Measurements from ENCODE around the gene SMAD4. TPM values are rescaled to one million over a fixed set of nuclear protein-coding genes. Genes with fewer than 3 reads are reported as not detected.

The SMAD4 gene
- total RNA-seq, 1 experiment from 2014 or later: 61.3 TPM

DNA sequence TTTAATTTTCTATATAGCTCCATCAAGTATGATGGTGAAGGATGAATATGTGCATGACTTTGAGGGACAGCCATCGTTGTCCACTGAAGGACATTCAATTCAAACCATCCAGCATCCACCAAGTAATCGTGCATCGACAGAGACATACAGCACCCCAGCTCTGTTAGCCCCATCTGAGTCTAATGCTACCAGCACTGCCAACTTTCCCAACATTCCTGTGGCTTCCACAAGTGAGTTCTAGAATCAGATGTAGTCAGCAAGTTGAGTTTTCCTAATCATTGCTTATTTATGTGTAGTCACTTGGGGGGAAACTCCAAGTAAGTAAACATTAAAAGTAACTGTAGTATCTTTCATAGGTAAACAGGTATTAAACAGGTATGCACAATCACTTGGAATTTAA lies 24.8 kb downstream of the SMAD4 start:
- Histone ChIP-seq H3K27ac (ENCODE audit: low read length) (no peak overlapping the region), H3K36me3 (ENCODE audit: control insufficient read depth, insufficient read depth, low read length) (peaks cover 2% of the 10 kb centered on the region), H3K27me3 (ENCODE audit: control insufficient read depth, insufficient read depth, low read length) (no peaks in the 10 kb centered on the region), H3K4me1 (ENCODE audit: control insufficient read depth, insufficient read depth, low read length) (no peaks in the 10 kb centered on the region), H3K9me3 (ENCODE audit: control insufficient read depth, insufficient read depth, low read depth, low read length) (no peaks in the 10 kb centered on the region), H3K4me3 (ENCODE audit: low read depth in 2 of 2, low read length in 2 of 2) (no peak overlapping the region)
- DNase-seq (ENCODE audit: low read depth, low spot score): no peak
- TF ChIP-seq TCF7L2 (IDR thresholded peaks at IDR 0.05; ENCODE audit: low read depth, low read length) (no peak), SIN3A (IDR thresholded peaks at IDR 0.05; ENCODE audit: borderline replicate concordance, insufficient read depth, low read depth, low read length) (no peak), POLR2AphosphoS5 (IDR thresholded peaks at IDR 0.05; ENCODE audit: low read depth, low read length) (no peak)
- TF ChIP-seq, protein P1, sequence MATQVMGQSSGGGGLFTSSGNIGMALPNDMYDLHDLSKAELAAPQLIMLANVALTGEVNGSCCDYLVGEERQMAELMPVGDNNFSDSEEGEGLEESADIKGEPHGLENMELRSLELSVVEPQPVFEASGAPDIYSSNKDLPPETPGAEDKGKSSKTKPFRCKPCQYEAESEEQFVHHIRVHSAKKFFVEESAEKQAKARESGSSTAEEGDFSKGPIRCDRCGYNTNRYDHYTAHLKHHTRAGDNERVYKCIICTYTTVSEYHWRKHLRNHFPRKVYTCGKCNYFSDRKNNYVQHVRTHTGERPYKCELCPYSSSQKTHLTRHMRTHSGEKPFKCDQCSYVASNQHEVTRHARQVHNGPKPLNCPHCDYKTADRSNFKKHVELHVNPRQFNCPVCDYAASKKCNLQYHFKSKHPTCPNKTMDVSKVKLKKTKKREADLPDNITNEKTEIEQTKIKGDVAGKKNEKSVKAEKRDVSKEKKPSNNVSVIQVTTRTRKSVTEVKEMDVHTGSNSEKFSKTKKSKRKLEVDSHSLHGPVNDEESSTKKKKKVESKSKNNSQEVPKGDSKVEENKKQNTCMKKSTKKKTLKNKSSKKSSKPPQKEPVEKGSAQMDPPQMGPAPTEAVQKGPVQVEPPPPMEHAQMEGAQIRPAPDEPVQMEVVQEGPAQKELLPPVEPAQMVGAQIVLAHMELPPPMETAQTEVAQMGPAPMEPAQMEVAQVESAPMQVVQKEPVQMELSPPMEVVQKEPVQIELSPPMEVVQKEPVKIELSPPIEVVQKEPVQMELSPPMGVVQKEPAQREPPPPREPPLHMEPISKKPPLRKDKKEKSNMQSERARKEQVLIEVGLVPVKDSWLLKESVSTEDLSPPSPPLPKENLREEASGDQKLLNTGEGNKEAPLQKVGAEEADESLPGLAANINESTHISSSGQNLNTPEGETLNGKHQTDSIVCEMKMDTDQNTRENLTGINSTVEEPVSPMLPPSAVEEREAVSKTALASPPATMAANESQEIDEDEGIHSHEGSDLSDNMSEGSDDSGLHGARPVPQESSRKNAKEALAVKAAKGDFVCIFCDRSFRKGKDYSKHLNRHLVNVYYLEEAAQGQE (IDR thresholded peaks at IDR 0.05; ENCODE audit: insufficient read depth in 1 of 2, low read depth in 2 of 2, low read length in 1 of 2): no peak
- TF ChIP-seq, protein P2, sequence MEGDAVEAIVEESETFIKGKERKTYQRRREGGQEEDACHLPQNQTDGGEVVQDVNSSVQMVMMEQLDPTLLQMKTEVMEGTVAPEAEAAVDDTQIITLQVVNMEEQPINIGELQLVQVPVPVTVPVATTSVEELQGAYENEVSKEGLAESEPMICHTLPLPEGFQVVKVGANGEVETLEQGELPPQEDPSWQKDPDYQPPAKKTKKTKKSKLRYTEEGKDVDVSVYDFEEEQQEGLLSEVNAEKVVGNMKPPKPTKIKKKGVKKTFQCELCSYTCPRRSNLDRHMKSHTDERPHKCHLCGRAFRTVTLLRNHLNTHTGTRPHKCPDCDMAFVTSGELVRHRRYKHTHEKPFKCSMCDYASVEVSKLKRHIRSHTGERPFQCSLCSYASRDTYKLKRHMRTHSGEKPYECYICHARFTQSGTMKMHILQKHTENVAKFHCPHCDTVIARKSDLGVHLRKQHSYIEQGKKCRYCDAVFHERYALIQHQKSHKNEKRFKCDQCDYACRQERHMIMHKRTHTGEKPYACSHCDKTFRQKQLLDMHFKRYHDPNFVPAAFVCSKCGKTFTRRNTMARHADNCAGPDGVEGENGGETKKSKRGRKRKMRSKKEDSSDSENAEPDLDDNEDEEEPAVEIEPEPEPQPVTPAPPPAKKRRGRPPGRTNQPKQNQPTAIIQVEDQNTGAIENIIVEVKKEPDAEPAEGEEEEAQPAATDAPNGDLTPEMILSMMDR (IDR thresholded peaks at IDR 0.05): no peak
- ChIA-PET CTCF (no interaction called here), POLR2A (no interaction called here)
- no TSS peak for BruUV-seq (replicated peaks)
- intact Hi-C loops (cut with micrococcal nuclease; ENCODE audit: unreplicated experiment) (no loop called here), in situ Hi-C loops (cut with HindIII; ENCODE audit: low pct_unique_long_range_greater_than_20kb, low sequenced_read_pairs) (no loop called here)
- ATAC-seq: no peak

DNA sequence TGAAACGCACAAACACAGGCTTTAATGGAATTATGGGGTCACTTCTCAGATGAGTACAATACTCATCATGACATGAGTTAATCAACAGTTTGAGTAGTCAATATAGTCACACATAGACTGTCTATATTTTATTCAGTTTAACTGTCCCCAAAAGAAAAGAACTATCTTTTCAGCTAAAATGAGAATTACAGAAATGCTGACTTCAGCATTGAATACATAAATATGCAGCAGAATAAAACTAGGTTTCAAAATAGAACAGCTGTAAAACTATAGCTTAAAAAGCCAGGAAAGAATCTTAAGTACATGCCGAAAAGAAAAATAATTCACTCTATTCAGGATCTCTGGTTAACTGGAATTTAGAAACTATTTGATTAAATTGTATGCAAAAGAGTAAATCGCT lies 30.0 kb downstream of the SMAD4 start:
- DNase-seq (ENCODE audit: low read depth, low spot score): no peak
- no peaks in the 10 kb centered on the region for H3K4me1 ChIP-seq (ENCODE audit: control insufficient read depth, insufficient read depth, low read length)
- peaks cover 6% of the 10 kb centered on the region for H3K36me3 ChIP-seq (ENCODE audit: control insufficient read depth, insufficient read depth, low read length)
- no peak for ATAC-seq
- no TSS peak for BruUV-seq (replicated peaks)
- in situ Hi-C loops (cut with HindIII; ENCODE audit: low pct_unique_long_range_greater_than_20kb, low sequenced_read_pairs) (no loop called here), intact Hi-C loops (cut with micrococcal nuclease; ENCODE audit: unreplicated experiment) (no loop called here)
- no peak for TF ChIP-seq SIN3A (IDR thresholded peaks at IDR 0.05; ENCODE audit: borderline replicate concordance, insufficient read depth, low read depth, low read length)
- TF ChIP-seq, protein P2 (IDR thresholded peaks at IDR 0.05): no peak
- TF ChIP-seq TCF7L2 (IDR thresholded peaks at IDR 0.05; ENCODE audit: low read depth, low read length): no peak
- TF ChIP-seq, protein P1 (IDR thresholded peaks at IDR 0.05; ENCODE audit: insufficient read depth in 1 of 2, low read depth in 2 of 2, low read length in 1 of 2): no peak
- no peak for TF ChIP-seq POLR2AphosphoS5 (IDR thresholded peaks at IDR 0.05; ENCODE audit: low read depth, low read length)
- no peak overlapping the region for H3K4me3 ChIP-seq (ENCODE audit: low read depth in 2 of 2, low read length in 2 of 2)
- CTCF ChIA-PET: interaction anchor here (0.6 kb wide), 1 partner anchor 924 kb away, joined by 4 read pairs; no protein-coding TSS in a partner anchor
- no peaks in the 10 kb centered on the region for H3K27me3 ChIP-seq (ENCODE audit: control insufficient read depth, insufficient read depth, low read length)
- no peak overlapping the region for H3K27ac ChIP-seq (ENCODE audit: low read length)
- POLR2A ChIA-PET: no interaction called here
- no peaks in the 10 kb centered on the region for H3K9me3 ChIP-seq (ENCODE audit: control insufficient read depth, insufficient read depth, low read depth, low read length)
